Activated naive CD4-positive, alpha-beta T cell treated with anti-CD3 and anti-CD28 coated beads, Interleukin-2, amount 10 ng/mL, durations not matched to agents 7 days and 5 days (primary cell): ENCODE measurements around the gene SMARCA2.

Source experiments
- CTCF ChIA-PET: fragments of 350-600 bp; sonication (Branson Sonifier 250); formaldehyde crosslinking; loops from one replicate; lab custom pipeline; 2021; ENCODE audit warnings: antibody characterized with exemption; lab: Charles Lee
- DNase-seq: peaks from one replicate; pipeline ENCODE4 v3.0.0-alpha.2; 2020
- H3K27ac Mint-ChIP-seq: one replicate; pipeline ENCODE4 v1.8.0; 2021; ENCODE audit warnings: mild to moderate bottlenecking, moderate library complexity, mixed read lengths
- H3K27me3 Mint-ChIP-seq: one replicate; pipeline ENCODE4 v1.8.0; 2021; ENCODE audit warnings: mild to moderate bottlenecking, mixed read lengths
- H3K36me3 Mint-ChIP-seq: one replicate; pipeline ENCODE4 v1.8.0; 2021; ENCODE audit warnings: mixed read lengths
- H3K4me1 Mint-ChIP-seq: one replicate; pipeline ENCODE4 v1.8.0; 2021; ENCODE audit warnings: mixed read lengths
- H3K4me3 Mint-ChIP-seq: one replicate; pipeline ENCODE4 v1.8.0; 2021; ENCODE audit warnings: mild to moderate bottlenecking, moderate library complexity, mixed read lengths
- H3K9me3 Mint-ChIP-seq: one replicate; pipeline ENCODE4 v1.8.0; 2021; ENCODE audit warnings: mixed read lengths

The SMARCA2 gene

GRCh38 chr9:2072752-2073405, 57.7 kb downstream of the SMARCA2 start:
- CTCF ChIA-PET = interaction anchor here (3.1 kb wide), 1 partner anchor 13 kb away, joined by 12 read pairs; no protein-coding TSS in a partner anchor
- H3K9me3 Mint-ChIP-seq = no peaks in the 10 kb centered on the region
- H3K27ac Mint-ChIP-seq = no peak overlapping the region
- H3K4me1 Mint-ChIP-seq = no peaks in the 10 kb centered on the region
- H3K27me3 Mint-ChIP-seq = no peaks in the 10 kb centered on the region
- H3K4me3 Mint-ChIP-seq = no peak overlapping the region
- H3K36me3 Mint-ChIP-seq = peaks cover 77% of the 10 kb centered on the region
- DNase-seq = no peak

- CTCF ChIA-PET = no interaction called here
- DNase-seq = no peak
- H3K9me3 Mint-ChIP-seq = no peaks in the 10 kb centered on the region
- H3K27me3 Mint-ChIP-seq = no peaks in the 10 kb centered on the region
- no peak overlapping the region for H3K27ac Mint-ChIP-seq
- H3K4me1 Mint-ChIP-seq = peaks cover 5% of the 10 kb centered on the region
- H3K4me3 Mint-ChIP-seq = no peak overlapping the region
- H3K36me3 Mint-ChIP-seq = peaks cover 79% of the 10 kb centered on the region
Observed at GRCh38 chr9:2082772-2083171, 67.6 kb downstream of the SMARCA2 start.

GRCh38 chr9:2083479-2083878, 68.3 kb downstream of the SMARCA2 start:
- Mint-ChIP-seq H3K9me3 (no peaks in the 10 kb centered on the region), H3K27me3 (no peaks in the 10 kb centered on the region), H3K36me3 (peaks cover 80% of the 10 kb centered on the region), H3K4me3 (no peak overlapping the region), H3K4me1 (peaks cover 11% of the 10 kb centered on the region), H3K27ac (no peak overlapping the region)
- CTCF ChIA-PET = no interaction called here
- DNase-seq = no peak

- Mint-ChIP-seq H3K27ac (no peak overlapping the region), H3K9me3 (no peaks in the 10 kb centered on the region), H3K4me1 (peaks cover 22% of the 10 kb centered on the region), H3K27me3 (no peaks in the 10 kb centered on the region), H3K36me3 (peaks cover 79% of the 10 kb centered on the region), H3K4me3 (no peak overlapping the region)
- CTCF ChIA-PET = interaction anchor here (2.7 kb wide), 1 partner anchor 12 kb away, joined by 12 read pairs; no protein-coding TSS in a partner anchor
- DNase-seq = no peak
Observed at GRCh38 chr9:2085716-2086115, 70.6 kb downstream of the SMARCA2 start.

- Mint-ChIP-seq H3K27ac (no peak overlapping the region), H3K36me3 (peaks cover 81% of the 10 kb centered on the region), H3K4me3 (no peak overlapping the region), H3K27me3 (no peaks in the 10 kb centered on the region), H3K9me3 (no peaks in the 10 kb centered on the region), H3K4me1 (peaks cover 23% of the 10 kb centered on the region)
- CTCF ChIA-PET = interaction anchor here (1.1 to 2.7 kb wide), 4 partner anchors 12 to 163 kb away, joined by 3 to 12 read pairs (median 3); no protein-coding TSS in a partner anchor
- no peak for DNase-seq
Observed at GRCh38 chr9:2086116-2086515, 71.0 kb downstream of the SMARCA2 start.

GRCh38 chr9:2086971-2087370, 71.8 kb downstream of the SMARCA2 start:
- CTCF ChIA-PET = interaction anchor here (0.7 to 2.7 kb wide), 20 partner anchors 10 to 359 kb away, joined by 3 to 12 read pairs (median 3); partner anchors contain the start of gene SMARCA2
- H3K4me1 Mint-ChIP-seq = peaks cover 24% of the 10 kb centered on the region
- no peak for DNase-seq
- H3K4me3 Mint-ChIP-seq = no peak overlapping the region
- H3K36me3 Mint-ChIP-seq = peaks cover 81% of the 10 kb centered on the region
- no peaks in the 10 kb centered on the region for H3K9me3 Mint-ChIP-seq
- H3K27me3 Mint-ChIP-seq = no peaks in the 10 kb centered on the region
- no peak overlapping the region for H3K27ac Mint-ChIP-seq

- no peak overlapping the region for H3K27ac Mint-ChIP-seq
- CTCF ChIA-PET = interaction anchor here (0.7 to 2.7 kb wide), 21 partner anchors 11 to 360 kb away, joined by 3 to 12 read pairs (median 3); partner anchors contain the start of gene SMARCA2
- H3K4me1 Mint-ChIP-seq = peaks cover 24% of the 10 kb centered on the region
- H3K36me3 Mint-ChIP-seq = peaks cover 76% of the 10 kb centered on the region
- no peaks in the 10 kb centered on the region for H3K27me3 Mint-ChIP-seq
- H3K4me3 Mint-ChIP-seq = no peak overlapping the region
- peak; percentile 29 for DNase-seq
- no peaks in the 10 kb centered on the region for H3K9me3 Mint-ChIP-seq
Observed at GRCh38 chr9:2087500-2088313, 72.6 kb downstream of the SMARCA2 start.

- CTCF ChIA-PET = interaction anchor here (0.9 to 1.1 kb wide), 2 partner anchors 12 to 24 kb away, joined by 3 to 4 read pairs; no protein-coding TSS in a partner anchor
Observed at GRCh38 chr9:2093920-2094597, 78.9 kb downstream of the SMARCA2 start.

GRCh38 chr9:2096376-2096970, 81.3 kb downstream of the SMARCA2 start:
- Mint-ChIP-seq H3K27me3 (no peaks in the 10 kb centered on the region), H3K4me3 (no peak overlapping the region), H3K36me3 (peaks cover 60% of the 10 kb centered on the region), H3K27ac (peak overlapping the region; percentile 47), H3K4me1 (peaks cover 2% of the 10 kb centered on the region), H3K9me3 (no peaks in the 10 kb centered on the region)
- CTCF ChIA-PET = interaction anchor here (1.2 kb wide), 1 partner anchor 28 kb away, joined by 3 read pairs; no protein-coding TSS in a partner anchor
- no peak for DNase-seq

More at GRCh38 chr9:2093920-2094597, 78.9 kb downstream of the SMARCA2 start:
- H3K4me1 Mint-ChIP-seq = peaks cover 10% of the 10 kb centered on the region
- H3K36me3 Mint-ChIP-seq = peaks cover 65% of the 10 kb centered on the region
- no peaks in the 10 kb centered on the region for H3K27me3 Mint-ChIP-seq
- no peak overlapping the region for H3K27ac Mint-ChIP-seq
- DNase-seq = no peak
- no peak overlapping the region for H3K4me3 Mint-ChIP-seq
- no peaks in the 10 kb centered on the region for H3K9me3 Mint-ChIP-seq

- no peak for DNase-seq
- Mint-ChIP-seq H3K4me1 (no peaks in the 10 kb centered on the region), H3K36me3 (peaks cover 68% of the 10 kb centered on the region), H3K27me3 (no peaks in the 10 kb centered on the region), H3K9me3 (no peaks in the 10 kb centered on the region), H3K27ac (no peak overlapping the region), H3K4me3 (no peak overlapping the region)
- CTCF ChIA-PET = interaction anchor here (0.8 to 1.1 kb wide), 2 partner anchors 10 to 20 kb away, joined by 3 read pairs; no protein-coding TSS in a partner anchor
Observed at GRCh38 chr9:2106666-2107065, 91.5 kb downstream of the SMARCA2 start.

GRCh38 chr9:2107906-2108451, 92.8 kb downstream of the SMARCA2 start:
- Mint-ChIP-seq H3K27me3 (no peaks in the 10 kb centered on the region), H3K4me3 (no peak overlapping the region), H3K36me3 (peaks cover 70% of the 10 kb centered on the region), H3K9me3 (no peaks in the 10 kb centered on the region), H3K4me1 (no peaks in the 10 kb centered on the region), H3K27ac (no peak overlapping the region)
- CTCF ChIA-PET = no interaction called here
- no peak for DNase-seq

GRCh38 chr9:2109069-2109650, 94.0 kb downstream of the SMARCA2 start:
- CTCF ChIA-PET = no interaction called here
- no peak overlapping the region for H3K4me3 Mint-ChIP-seq

GRCh38 chr9:2110036-2110435, 94.9 kb downstream of the SMARCA2 start:
- CTCF ChIA-PET = no interaction called here
- Mint-ChIP-seq H3K27me3 (no peaks in the 10 kb centered on the region), H3K4me3 (no peak overlapping the region), H3K4me1 (no peaks in the 10 kb centered on the region), H3K9me3 (no peaks in the 10 kb centered on the region), H3K27ac (peak overlapping the region; percentile 37), H3K36me3 (peaks cover 67% of the 10 kb centered on the region)
- DNase-seq = no peak

More at GRCh38 chr9:2109069-2109650, 94.0 kb downstream of the SMARCA2 start:
- no peak overlapping the region for H3K27ac Mint-ChIP-seq
- H3K36me3 Mint-ChIP-seq = peaks cover 67% of the 10 kb centered on the region
- no peaks in the 10 kb centered on the region for H3K9me3 Mint-ChIP-seq
- no peaks in the 10 kb centered on the region for H3K4me1 Mint-ChIP-seq
- no peak for DNase-seq
- H3K27me3 Mint-ChIP-seq = no peaks in the 10 kb centered on the region
